Tibial nerve (tissue), 4 donors: ENCODE data around the gene PRKCB.

Experiments
- CTCF ChIP-seq, 5 experiments: fragments of 200-600 bp in 3 of 5; fragments of 450-650 bp in 2 of 5; sonication (generic) in 3 of 5; IDR thresholded peaks; one replicate each; pipeline ENCODE4 v1.5.1; 2016 to 2019; ENCODE audit warnings: antibody characterized with exemption in 5 of 5, mild to moderate bottlenecking in 3 of 5, moderate library complexity in 2 of 5
- EP300 ChIP-seq, 2 donors: sonication (generic); formaldehyde crosslinking; IDR thresholded peaks; one replicate each; pipeline ENCODE4 v1.6.1; 2017; ENCODE audit warnings: antibody characterized with exemption in 2 of 2, mild to moderate bottlenecking in 1 of 2
- POLR2A ChIP-seq, 2 donors: fragments of 450-650 bp; IDR thresholded peaks; one replicate each; pipeline ENCODE4 v1.6.1; 2017; ENCODE audit warnings: antibody characterized with exemption in 2 of 2, mild to moderate bottlenecking in 2 of 2, moderate library complexity in 2 of 2

- TF ChIP-seq CTCF (IDR thresholded peaks at IDR 0.05) (no peak), POLR2A (IDR thresholded peaks at IDR 0.05) (no peak), EP300 (IDR thresholded peaks at IDR 0.05) (no peak)
Observed at GRCh38 chr16:23943604-23944003, 107.8 kb downstream of the PRKCB start.
